ENCODE measurements around the gene NUDT16L1. TPM values are rescaled to one million over a fixed set of nuclear protein-coding genes. Genes with fewer than 3 reads are reported as not detected.

The NUDT16L1 gene
- total and polyA plus RNA-seq, 4 donors: 11.1 to 28.3 (median 20.7) TPM

- H3K4me1 ChIP-seq (ENCODE audit: control insufficient read depth in 1 of 2, insufficient read depth in 2 of 2, low read length in 2 of 2): no peaks in the 10 kb centered on the region
- H3K27me3 ChIP-seq (ENCODE audit: control insufficient read depth in 1 of 2, insufficient read depth in 2 of 2, low read length in 1 of 2): no peaks in the 10 kb centered on the region
- H3K4me3 ChIP-seq (ENCODE audit: low read length in 2 of 2): no peak overlapping the region
- H3K36me3 ChIP-seq (ENCODE audit: control insufficient read depth in 1 of 2, insufficient read depth in 2 of 2, low read length in 1 of 2): peaks cover 0 to 2% of the 10 kb centered on the region in 2 donors
- H3K27ac ChIP-seq (ENCODE audit: low read depth in 1 of 2, low read length in 2 of 2): no peak overlapping the region
- ATAC-seq (ENCODE audit: low FRiP score) (no peak), DNase-seq (no peak)
- WGBS, 2 donors: 95% methylated on average over 23 of the region's 23 CpGs
- intact Hi-C loops (cut with DNase I): no loop called here
- H3K9me3 ChIP-seq (ENCODE audit: control insufficient read depth, low read length): no peaks in the 10 kb centered on the region
These were observed 9.2 kb upstream of the NUDT16L1 start for GRCh38 chr16:4684058-4684715.

DNA sequence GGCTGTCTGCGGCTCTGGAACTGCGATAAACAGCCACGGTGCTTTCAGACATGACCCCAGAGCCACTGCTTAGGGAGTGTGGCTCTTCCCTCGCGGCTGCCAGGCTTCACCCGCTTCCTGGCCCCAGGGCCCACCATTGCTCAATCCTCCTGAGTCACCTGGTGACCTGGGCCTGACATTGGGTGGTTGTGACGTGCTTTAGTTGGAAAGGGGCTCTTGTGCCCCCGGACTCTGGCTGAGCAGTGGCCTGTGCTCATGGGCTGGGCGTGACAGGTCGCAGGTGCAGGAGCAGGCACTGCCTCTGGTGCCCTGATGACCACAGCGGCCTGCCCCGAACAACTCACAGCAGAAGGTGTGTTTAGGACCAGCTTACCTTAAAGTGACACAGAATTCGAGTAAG, 8.6 kb upstream of the NUDT16L1 start:
- Histone ChIP-seq H3K4me1 (ENCODE audit: control insufficient read depth in 1 of 2, insufficient read depth in 2 of 2, low read length in 2 of 2) (no peaks in the 10 kb centered on the region), H3K27me3 (ENCODE audit: control insufficient read depth in 1 of 2, insufficient read depth in 2 of 2, low read length in 1 of 2) (no peaks in the 10 kb centered on the region), H3K36me3 (ENCODE audit: control insufficient read depth in 1 of 2, insufficient read depth in 2 of 2, low read length in 1 of 2) (peaks cover 0 to 2% of the 10 kb centered on the region in 2 donors), H3K27ac (ENCODE audit: low read depth in 1 of 2, low read length in 2 of 2) (no peak overlapping the region), H3K4me3 (ENCODE audit: low read length in 2 of 2) (no peak overlapping the region), H3K9me3 (ENCODE audit: control insufficient read depth, low read length) (no peaks in the 10 kb centered on the region)
- intact Hi-C loops (cut with DNase I): no loop called here
- DNase-seq (no peak), ATAC-seq (ENCODE audit: low FRiP score) (no peak)
- WGBS, 2 donors: 92 to 93% methylated on average over 13 of the region's 13 CpGs

GRCh38 chr16:4685292-4685691, 8.1 kb upstream of the NUDT16L1 start:
- intact Hi-C loops (cut with DNase I): no loop called here
- DNase-seq (no peak), ATAC-seq (ENCODE audit: low FRiP score) (no peak)
- Histone ChIP-seq H3K4me1 (ENCODE audit: control insufficient read depth in 1 of 2, insufficient read depth in 2 of 2, low read length in 2 of 2) (no peaks in the 10 kb centered on the region), H3K9me3 (ENCODE audit: control insufficient read depth, low read length) (no peaks in the 10 kb centered on the region), H3K36me3 (ENCODE audit: control insufficient read depth in 1 of 2, insufficient read depth in 2 of 2, low read length in 1 of 2) (peaks cover 0 to 2% of the 10 kb centered on the region in 2 donors), H3K27ac (ENCODE audit: low read depth in 1 of 2, low read length in 2 of 2) (no peak overlapping the region), H3K27me3 (ENCODE audit: control insufficient read depth in 1 of 2, insufficient read depth in 2 of 2, low read length in 1 of 2) (no peaks in the 10 kb centered on the region), H3K4me3 (ENCODE audit: low read length in 2 of 2) (no peak overlapping the region)
- WGBS, 2 donors: 85 to 87% methylated on average over 12 to 13 of the region's 13 CpGs

GRCh38 chr16:4685776-4686496, 7.4 kb upstream of the NUDT16L1 start:
- H3K4me3 ChIP-seq (ENCODE audit: low read length in 2 of 2): no peak overlapping the region
- H3K9me3 ChIP-seq (ENCODE audit: control insufficient read depth, low read length): no peaks in the 10 kb centered on the region
- ATAC-seq (ENCODE audit: low FRiP score) (no peak), DNase-seq (peak in 1 of 2 donors; percentile 81)
- H3K27ac ChIP-seq (ENCODE audit: low read depth in 1 of 2, low read length in 2 of 2): no peak overlapping the region
- peaks cover 0 to 2% of the 10 kb centered on the region in 2 donors for H3K36me3 ChIP-seq (ENCODE audit: control insufficient read depth in 1 of 2, insufficient read depth in 2 of 2, low read length in 1 of 2)
- WGBS, 2 donors: 93 to 94% methylated on average over 38 of the region's 38 CpGs
- H3K4me1 ChIP-seq (ENCODE audit: control insufficient read depth in 1 of 2, insufficient read depth in 2 of 2, low read length in 2 of 2): no peaks in the 10 kb centered on the region
- no peaks in the 10 kb centered on the region for H3K27me3 ChIP-seq (ENCODE audit: control insufficient read depth in 1 of 2, insufficient read depth in 2 of 2, low read length in 1 of 2)
- intact Hi-C loops (cut with DNase I): no loop called here

- H3K9me3 ChIP-seq (ENCODE audit: control insufficient read depth, low read length): no peaks in the 10 kb centered on the region
- DNase-seq (peak in 1 of 2 donors; percentile 71), ATAC-seq (ENCODE audit: low FRiP score) (no peak)
- no peak overlapping the region for H3K4me3 ChIP-seq (ENCODE audit: low read length in 2 of 2)
- intact Hi-C loops (cut with DNase I): no loop called here
- WGBS, 2 donors: 89% methylated on average over 27 of the region's 27 CpGs
- no peaks in the 10 kb centered on the region for H3K4me1 ChIP-seq (ENCODE audit: control insufficient read depth in 1 of 2, insufficient read depth in 2 of 2, low read length in 2 of 2)
- H3K27me3 ChIP-seq (ENCODE audit: control insufficient read depth in 1 of 2, insufficient read depth in 2 of 2, low read length in 1 of 2): no peaks in the 10 kb centered on the region
- H3K36me3 ChIP-seq (ENCODE audit: control insufficient read depth in 1 of 2, insufficient read depth in 2 of 2, low read length in 1 of 2): peaks cover 0 to 2% of the 10 kb centered on the region in 2 donors
- no peak overlapping the region for H3K27ac ChIP-seq (ENCODE audit: low read depth in 1 of 2, low read length in 2 of 2)
These were observed 6.7 kb upstream of the NUDT16L1 start for GRCh38 chr16:4686497-4687210.

GRCh38 chr16:4687416-4687815, 5.9 kb upstream of the NUDT16L1 start:
- ATAC-seq (ENCODE audit: low FRiP score) (no peak), DNase-seq (no peak)
- Histone ChIP-seq H3K27me3 (ENCODE audit: control insufficient read depth in 1 of 2, insufficient read depth in 2 of 2, low read length in 1 of 2) (no peaks in the 10 kb centered on the region), H3K36me3 (ENCODE audit: control insufficient read depth in 1 of 2, insufficient read depth in 2 of 2, low read length in 1 of 2) (peaks cover 0 to 2% of the 10 kb centered on the region in 2 donors), H3K4me1 (ENCODE audit: control insufficient read depth in 1 of 2, insufficient read depth in 2 of 2, low read length in 2 of 2) (no peaks in the 10 kb centered on the region), H3K27ac (ENCODE audit: low read depth in 1 of 2, low read length in 2 of 2) (no peak overlapping the region), H3K4me3 (ENCODE audit: low read length in 2 of 2) (no peak overlapping the region), H3K9me3 (ENCODE audit: control insufficient read depth, low read length) (no peaks in the 10 kb centered on the region)
- intact Hi-C loops (cut with DNase I): no loop called here
- WGBS, 2 donors: 79 to 84% methylated on average over 7 to 8 of the region's 8 CpGs

- WGBS, 2 donors: 91% methylated on average over 39 of the region's 39 CpGs
- DNase-seq (no peak), ATAC-seq (ENCODE audit: low FRiP score) (no peak)
- Histone ChIP-seq H3K27ac (ENCODE audit: low read depth in 1 of 2, low read length in 2 of 2) (no peak overlapping the region), H3K9me3 (ENCODE audit: control insufficient read depth, low read length) (no peaks in the 10 kb centered on the region), H3K4me3 (ENCODE audit: low read length in 2 of 2) (no peak overlapping the region), H3K4me1 (ENCODE audit: control insufficient read depth in 1 of 2, insufficient read depth in 2 of 2, low read length in 2 of 2) (no peaks in the 10 kb centered on the region), H3K36me3 (ENCODE audit: control insufficient read depth in 1 of 2, insufficient read depth in 2 of 2, low read length in 1 of 2) (peaks cover 0 to 2% of the 10 kb centered on the region in 2 donors), H3K27me3 (ENCODE audit: control insufficient read depth in 1 of 2, insufficient read depth in 2 of 2, low read length in 1 of 2) (no peaks in the 10 kb centered on the region)
- intact Hi-C loops (cut with DNase I): no loop called here
These were observed 5.3 kb upstream of the NUDT16L1 start for GRCh38 chr16:4687946-4688673.

DNA sequence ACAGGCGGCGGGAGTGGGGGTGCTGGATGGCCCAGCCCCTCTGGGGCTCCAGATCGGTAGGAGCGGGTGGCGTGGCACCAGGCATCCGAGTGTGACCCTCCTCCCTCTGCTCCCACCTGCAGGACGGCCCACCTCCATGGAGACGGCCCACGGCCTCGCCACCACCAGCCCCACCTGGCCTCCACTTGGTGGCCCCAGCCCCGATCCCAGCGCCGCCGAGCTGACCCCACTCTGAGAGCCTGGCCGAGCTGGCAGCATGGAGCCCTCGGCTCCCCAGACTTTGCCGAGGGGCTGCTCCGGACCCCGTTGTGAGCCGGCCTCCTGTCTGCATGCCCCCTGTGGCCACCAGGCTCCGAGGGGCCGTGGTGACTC, 4.7 kb upstream of the NUDT16L1 start:
- Histone ChIP-seq H3K4me1 (ENCODE audit: control insufficient read depth in 1 of 2, insufficient read depth in 2 of 2, low read length in 2 of 2) (no peaks in the 10 kb centered on the region), H3K27me3 (ENCODE audit: control insufficient read depth in 1 of 2, insufficient read depth in 2 of 2, low read length in 1 of 2) (no peaks in the 10 kb centered on the region), H3K27ac (ENCODE audit: low read depth in 1 of 2, low read length in 2 of 2) (no peak overlapping the region), H3K9me3 (ENCODE audit: control insufficient read depth, low read length) (no peaks in the 10 kb centered on the region), H3K36me3 (ENCODE audit: control insufficient read depth in 1 of 2, insufficient read depth in 2 of 2, low read length in 1 of 2) (peaks cover 0 to 2% of the 10 kb centered on the region in 2 donors), H3K4me3 (ENCODE audit: low read length in 2 of 2) (no peak overlapping the region)
- no peak for ATAC-seq (ENCODE audit: low FRiP score)
- no peak for DNase-seq
- intact Hi-C loops (cut with DNase I): no loop called here
- WGBS, 2 donors: 88 to 91% methylated on average over 22 of the region's 22 CpGs
